Type B pancreatic cell (in vitro differentiated cells): Measurements from ENCODE around the gene RSPH1. TPM values are rescaled to one million over a fixed set of nuclear protein-coding genes. Genes with fewer than 3 reads are reported as not detected.

ENCODE experiments used
- DNase-seq: peaks from one replicate; pipeline ENCODE4 v3.0.0; 2021; ENCODE audit warnings: mixed read lengths; ENCODE audit not compliant: unreplicated experiment; ENCODE audit errors: extremely low spot score
- H3K27ac Mint-ChIP-seq: 2 replicates; pipeline ENCODE4 v1.8.0; 2021; ENCODE audit warnings: mild to moderate bottlenecking, mixed read lengths
- H3K27me3 Mint-ChIP-seq: 2 replicates; pipeline ENCODE4 v1.8.0; 2021; ENCODE audit warnings: mixed read lengths
- H3K36me3 Mint-ChIP-seq: 2 replicates; pipeline ENCODE4 v1.8.0; 2021; ENCODE audit warnings: mixed read lengths
- H3K4me1 Mint-ChIP-seq: one replicate; pipeline ENCODE4 v1.8.0; 2021; ENCODE audit warnings: mixed read lengths; ENCODE audit not compliant: unreplicated experiment
- H3K4me3 Mint-ChIP-seq: 2 replicates; pipeline ENCODE4 v1.8.0; 2021; ENCODE audit warnings: mild to moderate bottlenecking, mixed read lengths
- H3K9me3 Mint-ChIP-seq: 2 replicates; pipeline ENCODE4 v1.8.0; 2021; ENCODE audit warnings: mixed read lengths
- CTCF ChIP-seq: fragments of 200-600 bp; sonication (generic); conservative IDR thresholded peaks from 2 replicates; pipeline ENCODE4 v1.5.0; 2021; ENCODE audit warnings: antibody characterized with exemption, mild to moderate bottlenecking
- total RNA-seq: library from RNA; stranded (reverse); gene quantifications from 2 replicates; pipeline ENCODE4 v1.2.1, GENCODE V29; 2021; ENCODE audit warnings: low replicate concordance

The RSPH1 gene
- total RNA-seq, 1 donor from 2014 or later, result 5.2 TPM

- Mint-ChIP-seq H3K27ac (peak overlapping the region; percentile 93), H3K4me3 (peak overlapping the region; percentile 88), H3K27me3 (no peaks in the 10 kb centered on the region), H3K9me3 (no peaks in the 10 kb centered on the region), H3K36me3 (peaks cover 7% of the 10 kb centered on the region), H3K4me1 (peaks cover 46% of the 10 kb centered on the region)
- no peak for DNase-seq
- TF ChIP-seq CTCF, result no peak
Measured at GRCh38 chr21:42518215-42518614, 22.2 kb upstream of the RSPH1 start.

- Mint-ChIP-seq H3K36me3 (peaks cover 7% of the 10 kb centered on the region), H3K4me1 (peaks cover 49% of the 10 kb centered on the region), H3K9me3 (no peaks in the 10 kb centered on the region), H3K27ac (peak overlapping the region; percentile 93), H3K27me3 (no peaks in the 10 kb centered on the region), H3K4me3 (peak overlapping the region; percentile 88)
- TF ChIP-seq CTCF, result no peak
- DNase-seq, result no peak
Measured at GRCh38 chr21:42515708-42516502, 19.9 kb upstream of the RSPH1 start.

GRCh38 chr21:42514883-42515228 lies 18.8 kb upstream of the RSPH1 start:
- Mint-ChIP-seq H3K27me3 (no peaks in the 10 kb centered on the region), H3K4me1 (peaks cover 49% of the 10 kb centered on the region), H3K9me3 (no peaks in the 10 kb centered on the region), H3K36me3 (peaks cover 6% of the 10 kb centered on the region), H3K27ac (peak overlapping the region; percentile 93), H3K4me3 (peak overlapping the region; percentile 88)
- no peak for TF ChIP-seq CTCF
- no peak for DNase-seq

- Mint-ChIP-seq H3K9me3 (no peaks in the 10 kb centered on the region), H3K27me3 (no peaks in the 10 kb centered on the region), H3K4me1 (peaks cover 52% of the 10 kb centered on the region), H3K27ac (peak overlapping the region; percentile 93), H3K4me3 (peak overlapping the region; percentile 88), H3K36me3 (peaks cover 4% of the 10 kb centered on the region)
- no peak for DNase-seq
- TF ChIP-seq CTCF, result no peak
Measured at GRCh38 chr21:42513985-42514882, 18.2 kb upstream of the RSPH1 start.

GRCh38 chr21:42513151-42513984 lies 17.3 kb upstream of the RSPH1 start, which contains the start of gene SLC37A1:
SLC37A1 (plus strand) TSS chr21:42513852; CDS start chr21:42518455, 4,603 bp downstream.
- Mint-ChIP-seq H3K9me3 (no peaks in the 10 kb centered on the region), H3K27ac (peak within 1 kb of the TSS; percentile 93), H3K4me3 (peak within 1 kb of the TSS; percentile 88), H3K36me3 (peaks cover 4% of the 10 kb centered on the region), H3K4me1 (peaks cover 48% of the 10 kb centered on the region), H3K27me3 (no peaks in the 10 kb centered on the region)
- TF ChIP-seq CTCF, result no peak
- no peak for DNase-seq
